Measurements from ENCODE around the gene RNF144A. TPM values are rescaled to one million over a fixed set of nuclear protein-coding genes. Genes with fewer than 3 reads are reported as not detected.

RNF144A gene
- total RNA-seq, 1 experiment from 2014 or later = 0.21 TPM

GRCh38 chr2:6951046-6951445 lies 33.8 kb downstream of the RNF144A start:
- Mint-ChIP-seq H3K4me1 (ENCODE audit: insufficient read depth, unreplicated experiment) (no peaks in the 10 kb centered on the region), H3K27me3 (ENCODE audit: insufficient read depth, unreplicated experiment) (peaks cover 47% of the 10 kb centered on the region), H3K9me3 (ENCODE audit: unreplicated experiment) (no peaks in the 10 kb centered on the region), H3K4me3 (ENCODE audit: unreplicated experiment) (no peak overlapping the region), H3K27ac (ENCODE audit: low read depth, unreplicated experiment) (no peak overlapping the region), H3K36me3 (ENCODE audit: insufficient read depth, unreplicated experiment) (no peaks in the 10 kb centered on the region)
- DNase-seq (ENCODE audit: unreplicated experiment) = no peak
- no peak for TF ChIP-seq CTCF (IDR thresholded peaks at IDR 0.05; ENCODE audit: unreplicated experiment)
- intact Hi-C loops (cut with micrococcal nuclease) = no loop called here
- ChIA-PET POLR2A (interaction anchor here (0.6 kb wide), 1 partner anchor 28 kb away, joined by 4 read pairs; no protein-coding TSS in a partner anchor), CTCF (no interaction called here)
- BruUV-seq (replicated peaks) = no TSS peak

GRCh38 chr2:6952101-6952500 lies 34.9 kb downstream of the RNF144A start:
- TF ChIP-seq CTCF (IDR thresholded peaks at IDR 0.05; ENCODE audit: unreplicated experiment) = no peak
- H3K27ac Mint-ChIP-seq (ENCODE audit: low read depth, unreplicated experiment) = no peak overlapping the region
- no TSS peak for BruUV-seq (replicated peaks)
- H3K9me3 Mint-ChIP-seq (ENCODE audit: unreplicated experiment) = no peaks in the 10 kb centered on the region
- ChIA-PET CTCF (interaction anchor here (0.6 kb wide), 1 partner anchor 9 kb away, joined by 3 read pairs; no protein-coding TSS in a partner anchor), POLR2A (interaction anchor here (0.7 kb wide), 1 partner anchor 70 kb away, joined by 3 read pairs; no protein-coding TSS in a partner anchor)
- no peaks in the 10 kb centered on the region for H3K4me1 Mint-ChIP-seq (ENCODE audit: insufficient read depth, unreplicated experiment)
- H3K4me3 Mint-ChIP-seq (ENCODE audit: unreplicated experiment) = no peak overlapping the region
- H3K27me3 Mint-ChIP-seq (ENCODE audit: insufficient read depth, unreplicated experiment) = peaks cover 46% of the 10 kb centered on the region
- intact Hi-C loops (cut with micrococcal nuclease) = no loop called here
- no peaks in the 10 kb centered on the region for H3K36me3 Mint-ChIP-seq (ENCODE audit: insufficient read depth, unreplicated experiment)
- DNase-seq (ENCODE audit: unreplicated experiment) = no peak

- ChIA-PET CTCF (no interaction called here), POLR2A (no interaction called here)
- intact Hi-C loops (cut with micrococcal nuclease) = no loop called here
- Mint-ChIP-seq H3K9me3 (ENCODE audit: unreplicated experiment) (no peaks in the 10 kb centered on the region), H3K36me3 (ENCODE audit: insufficient read depth, unreplicated experiment) (no peaks in the 10 kb centered on the region), H3K4me1 (ENCODE audit: insufficient read depth, unreplicated experiment) (no peaks in the 10 kb centered on the region), H3K4me3 (ENCODE audit: unreplicated experiment) (no peak overlapping the region), H3K27me3 (ENCODE audit: insufficient read depth, unreplicated experiment) (peaks cover 58% of the 10 kb centered on the region), H3K27ac (ENCODE audit: low read depth, unreplicated experiment) (no peak overlapping the region)
- TF ChIP-seq CTCF (IDR thresholded peaks at IDR 0.05; ENCODE audit: unreplicated experiment) = no peak
- BruUV-seq (replicated peaks) = no TSS peak
- no peak for DNase-seq (ENCODE audit: unreplicated experiment)
These were observed 37.4 kb downstream of the RNF144A start for GRCh38 chr2:6954586-6954985.

- Mint-ChIP-seq H3K4me3 (ENCODE audit: unreplicated experiment) (no peak overlapping the region), H3K27ac (ENCODE audit: low read depth, unreplicated experiment) (no peak overlapping the region), H3K4me1 (ENCODE audit: insufficient read depth, unreplicated experiment) (no peaks in the 10 kb centered on the region), H3K36me3 (ENCODE audit: insufficient read depth, unreplicated experiment) (no peaks in the 10 kb centered on the region), H3K27me3 (ENCODE audit: insufficient read depth, unreplicated experiment) (peaks cover 58% of the 10 kb centered on the region), H3K9me3 (ENCODE audit: unreplicated experiment) (no peaks in the 10 kb centered on the region)
- ChIA-PET POLR2A (no interaction called here), CTCF (no interaction called here)
- intact Hi-C loops (cut with micrococcal nuclease) = no loop called here
- peak; percentile 24 for DNase-seq (ENCODE audit: unreplicated experiment)
- no TSS peak for BruUV-seq (replicated peaks)
- TF ChIP-seq CTCF (IDR thresholded peaks at IDR 0.05; ENCODE audit: unreplicated experiment) = no peak
These were observed 38.4 kb downstream of the RNF144A start for GRCh38 chr2:6955511-6956136.

All from MCF 10A (cell line).